Neural crest cell (in vitro differentiated cells): Measurements from ENCODE around the gene CCDC159. TPM values are rescaled to one million over a fixed set of nuclear protein-coding genes. Genes with fewer than 3 reads are reported as not detected.

Source experiments
- DNase-seq: peaks from one replicate; pipeline ENCODE4 v3.0.0; 2021; ENCODE audit warnings: low read depth, mixed read lengths, low spot score
- H3K27ac Mint-ChIP-seq: one replicate; pipeline ENCODE4 v1.8.0; 2021; ENCODE audit warnings: mild to moderate bottlenecking, mixed read lengths; ENCODE audit not compliant: unreplicated experiment
- H3K27me3 Mint-ChIP-seq: 2 replicates; pipeline ENCODE4 v1.8.0; 2021; ENCODE audit warnings: low read depth, mild to moderate bottlenecking, mixed read lengths
- H3K36me3 Mint-ChIP-seq: 2 replicates; pipeline ENCODE4 v1.8.0; 2021; ENCODE audit warnings: low read depth, mild to moderate bottlenecking, mixed read lengths
- H3K4me1 Mint-ChIP-seq: 2 replicates; pipeline ENCODE4 v1.8.0; 2021; ENCODE audit warnings: mixed read lengths
- H3K4me3 Mint-ChIP-seq: one replicate; pipeline ENCODE4 v1.8.0; 2021; ENCODE audit warnings: mild to moderate bottlenecking, mixed read lengths
- H3K9me3 Mint-ChIP-seq: 2 replicates; pipeline ENCODE4 v1.8.0; 2021; ENCODE audit warnings: mixed read lengths
- CTCF ChIP-seq: fragments of 200-600 bp; sonication (generic); conservative IDR thresholded peaks from 2 replicates; pipeline ENCODE4 v1.5.0; 2021; ENCODE audit warnings: antibody characterized with exemption, mild to moderate bottlenecking
- total RNA-seq: library from RNA; stranded (reverse); gene quantifications from 2 replicates; pipeline ENCODE4 v1.2.1, GENCODE V29; 2021

The CCDC159 gene
- total RNA-seq, 1 donor from 2014 or later: 10.3 TPM

GRCh38 chr19:11356074-11356397 is 9.7 kb downstream of the CCDC159 start:
- Mint-ChIP-seq H3K9me3 (no peaks in the 10 kb centered on the region), H3K4me3 (peak overlapping the region; percentile 83), H3K36me3 (no peaks in the 10 kb centered on the region), H3K27ac (peak overlapping the region; percentile 58), H3K4me1 (peaks cover 13% of the 10 kb centered on the region), H3K27me3 (peaks cover 30% of the 10 kb centered on the region)
- no peak for TF ChIP-seq CTCF
- DNase-seq: no peak

GRCh38 chr19:11356676-11357550 is 10.6 kb downstream of the CCDC159 start:
- no peaks in the 10 kb centered on the region for H3K36me3 Mint-ChIP-seq
- H3K27me3 Mint-ChIP-seq: peaks cover 38% of the 10 kb centered on the region
- peak overlapping the region; percentile 83 for H3K4me3 Mint-ChIP-seq
- DNase-seq: no peak
- H3K4me1 Mint-ChIP-seq: peaks cover 19% of the 10 kb centered on the region
- no peak overlapping the region for H3K27ac Mint-ChIP-seq
- TF ChIP-seq CTCF: no peak
- H3K9me3 Mint-ChIP-seq: no peaks in the 10 kb centered on the region

GRCh38 chr19:11359421-11359820 is 13.1 kb downstream of the CCDC159 start:
- TF ChIP-seq CTCF: no peak
- H3K27ac Mint-ChIP-seq: no peak overlapping the region
- H3K4me1 Mint-ChIP-seq: peaks cover 19% of the 10 kb centered on the region
- H3K36me3 Mint-ChIP-seq: no peaks in the 10 kb centered on the region
- peaks cover 40% of the 10 kb centered on the region for H3K27me3 Mint-ChIP-seq
- H3K4me3 Mint-ChIP-seq: no peak overlapping the region
- DNase-seq: no peak
- H3K9me3 Mint-ChIP-seq: no peaks in the 10 kb centered on the region

- no peak overlapping the region for H3K27ac Mint-ChIP-seq
- TF ChIP-seq CTCF: peak; percentile 32
- peaks cover 34% of the 10 kb centered on the region for H3K27me3 Mint-ChIP-seq
- no peaks in the 10 kb centered on the region for H3K36me3 Mint-ChIP-seq
- peak; percentile 85 for DNase-seq
- peak overlapping the region; percentile 84 for H3K4me3 Mint-ChIP-seq
- H3K4me1 Mint-ChIP-seq: peaks cover 11% of the 10 kb centered on the region
- no peaks in the 10 kb centered on the region for H3K9me3 Mint-ChIP-seq
Measured at GRCh38 chr19:11361037-11361770, 14.9 kb downstream of the CCDC159 start.

GRCh38 chr19:11361771-11362731 is 15.7 kb downstream of the CCDC159 start:
- no peak for TF ChIP-seq CTCF
- peak overlapping the region; percentile 84 for H3K4me3 Mint-ChIP-seq
- H3K27ac Mint-ChIP-seq: no peak overlapping the region
- H3K9me3 Mint-ChIP-seq: no peaks in the 10 kb centered on the region
- H3K27me3 Mint-ChIP-seq: peaks cover 31% of the 10 kb centered on the region
- DNase-seq: no peak
- no peaks in the 10 kb centered on the region for H3K36me3 Mint-ChIP-seq
- peaks cover 8% of the 10 kb centered on the region for H3K4me1 Mint-ChIP-seq
